ENCODE results near the gene ADAMTS19. TPM values are rescaled to one million over a fixed set of nuclear protein-coding genes. Genes with fewer than 3 reads are reported as not detected.

The ADAMTS19 gene
- polyA plus RNA-seq, 3 donors = not detected

DNA sequence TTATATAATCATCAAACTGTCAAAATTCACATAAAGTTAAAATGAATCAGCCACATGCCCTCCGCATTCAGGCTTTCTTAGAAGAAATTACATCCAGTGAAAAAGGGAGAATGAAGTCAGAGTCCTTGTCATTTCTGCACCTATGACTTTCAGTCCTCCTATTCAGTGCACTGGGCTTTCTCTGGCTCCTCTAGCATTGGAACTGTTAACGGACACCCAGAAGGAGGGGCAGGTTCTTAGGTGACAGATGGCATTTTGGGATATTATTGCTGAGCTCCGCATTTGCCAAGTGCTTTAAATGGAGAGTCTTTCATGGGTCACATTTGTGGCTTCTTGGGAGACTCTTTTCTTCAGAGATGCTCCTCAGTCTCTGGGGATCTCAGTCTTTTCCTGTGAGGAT lies 40.0 kb downstream of the ADAMTS19 start:
- Histone ChIP-seq H3K9me3 (replicated peaks in 1 of 2; ENCODE audit: control insufficient read depth in 1 of 2, insufficient read depth in 1 of 2, low read length in 2 of 2) (no peaks in the 10 kb centered on the region), H3K79me2 (ENCODE audit: insufficient read depth, low read length) (no peaks in the 10 kb centered on the region), H3K4me1 (ENCODE audit: control insufficient read depth in 1 of 2, insufficient read depth in 2 of 2, low read length in 2 of 2) (no peaks in the 10 kb centered on the region), H3K4me3 (replicated peaks in 1 of 3; ENCODE audit: low read depth in 2 of 3, low read length in 3 of 3) (no peak overlapping the region), H4K20me1 (ENCODE audit: insufficient read depth, low read length) (no peaks in the 10 kb centered on the region), H3K9ac (ENCODE audit: insufficient read depth, low read length, poor library complexity, severe bottlenecking) (no peak overlapping the region), H3K4me2 (replicated peaks; ENCODE audit: extremely low read depth, low read length, poor library complexity, severe bottlenecking) (no peak overlapping the region), H2AFZ (ENCODE audit: insufficient read depth, low read depth, low read length, poor library complexity, severe bottlenecking) (no peak overlapping the region), H3K27ac (ENCODE audit: low read depth in 1 of 2, low read length in 2 of 2) (no peak overlapping the region), H3K36me3 (replicated peaks in 1 of 2; ENCODE audit: control insufficient read depth in 1 of 2, insufficient read depth in 2 of 2, low read length in 2 of 2) (no peaks in the 10 kb centered on the region), H3K27me3 (ENCODE audit: control insufficient read depth in 2 of 2, insufficient read depth in 2 of 2, low read length in 2 of 2) (no peaks in the 10 kb centered on the region)
- Mint-ChIP-seq H3K27me3 (ENCODE audit: low read depth in 3 of 3) (peaks cover 0 to 2% (median 0%) of the 10 kb centered on the region in 3 donors), H3K27ac (no peak overlapping the region), H3K4me1 (no peaks in the 10 kb centered on the region), H3K9me3 (peaks cover 0 to 3% (median 0%) of the 10 kb centered on the region in 7 donors), H3K36me3 (no peaks in the 10 kb centered on the region), H3K4me3 (no peak overlapping the region)
- TF ChIP-seq, protein P1, sequence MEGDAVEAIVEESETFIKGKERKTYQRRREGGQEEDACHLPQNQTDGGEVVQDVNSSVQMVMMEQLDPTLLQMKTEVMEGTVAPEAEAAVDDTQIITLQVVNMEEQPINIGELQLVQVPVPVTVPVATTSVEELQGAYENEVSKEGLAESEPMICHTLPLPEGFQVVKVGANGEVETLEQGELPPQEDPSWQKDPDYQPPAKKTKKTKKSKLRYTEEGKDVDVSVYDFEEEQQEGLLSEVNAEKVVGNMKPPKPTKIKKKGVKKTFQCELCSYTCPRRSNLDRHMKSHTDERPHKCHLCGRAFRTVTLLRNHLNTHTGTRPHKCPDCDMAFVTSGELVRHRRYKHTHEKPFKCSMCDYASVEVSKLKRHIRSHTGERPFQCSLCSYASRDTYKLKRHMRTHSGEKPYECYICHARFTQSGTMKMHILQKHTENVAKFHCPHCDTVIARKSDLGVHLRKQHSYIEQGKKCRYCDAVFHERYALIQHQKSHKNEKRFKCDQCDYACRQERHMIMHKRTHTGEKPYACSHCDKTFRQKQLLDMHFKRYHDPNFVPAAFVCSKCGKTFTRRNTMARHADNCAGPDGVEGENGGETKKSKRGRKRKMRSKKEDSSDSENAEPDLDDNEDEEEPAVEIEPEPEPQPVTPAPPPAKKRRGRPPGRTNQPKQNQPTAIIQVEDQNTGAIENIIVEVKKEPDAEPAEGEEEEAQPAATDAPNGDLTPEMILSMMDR (IDR thresholded peaks at IDR 0.05) = no peak
- DNase-seq = no peak
- WGBS (ENCODE audit: insufficient coverage) = 100% methylated on average over 2 of the region's 3 CpGs
- intact Hi-C loops (cut with micrococcal nuclease) = no loop called here

DNA sequence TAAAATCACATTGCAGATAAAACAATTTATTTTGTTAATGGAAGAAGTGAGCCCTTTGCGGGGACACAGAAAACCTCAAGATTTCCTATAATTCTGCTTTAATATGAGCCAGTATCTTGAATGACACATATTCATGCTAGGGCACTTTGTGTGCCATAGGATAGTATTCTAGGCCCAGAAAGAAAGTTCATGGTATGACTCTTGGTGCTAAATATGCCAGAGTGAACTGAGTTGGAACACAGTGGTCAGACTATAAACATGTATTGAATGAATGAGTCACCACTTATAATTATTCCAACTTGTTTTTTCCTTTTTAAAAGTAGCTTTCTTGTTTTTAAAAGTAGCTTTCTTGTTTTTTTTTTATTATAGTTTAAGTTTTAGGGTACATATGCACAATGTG lies 46.0 kb downstream of the ADAMTS19 start:
- no peaks in the 10 kb centered on the region for H3K36me3 Mint-ChIP-seq

More for the DNA sequence above, 46.0 kb downstream of the ADAMTS19 start:
- DNase-seq = no peak
- Histone ChIP-seq H3K27ac (ENCODE audit: low read depth in 1 of 2, low read length in 2 of 2) (no peak overlapping the region), H3K9ac (ENCODE audit: insufficient read depth, low read length, poor library complexity, severe bottlenecking) (no peak overlapping the region), H3K9me3 (replicated peaks in 1 of 2; ENCODE audit: control insufficient read depth in 1 of 2, insufficient read depth in 1 of 2, low read length in 2 of 2) (no peaks in the 10 kb centered on the region), H3K27me3 (ENCODE audit: control insufficient read depth in 2 of 2, insufficient read depth in 2 of 2, low read length in 2 of 2) (no peaks in the 10 kb centered on the region), H4K20me1 (ENCODE audit: insufficient read depth, low read length) (no peaks in the 10 kb centered on the region), H3K4me2 (replicated peaks; ENCODE audit: extremely low read depth, low read length, poor library complexity, severe bottlenecking) (no peak overlapping the region), H3K4me1 (ENCODE audit: control insufficient read depth in 1 of 2, insufficient read depth in 2 of 2, low read length in 2 of 2) (no peaks in the 10 kb centered on the region), H2AFZ (ENCODE audit: insufficient read depth, low read depth, low read length, poor library complexity, severe bottlenecking) (no peak overlapping the region), H3K79me2 (ENCODE audit: insufficient read depth, low read length) (no peaks in the 10 kb centered on the region), H3K4me3 (replicated peaks in 1 of 3; ENCODE audit: low read depth in 2 of 3, low read length in 3 of 3) (no peak overlapping the region), H3K36me3 (replicated peaks in 1 of 2; ENCODE audit: control insufficient read depth in 1 of 2, insufficient read depth in 2 of 2, low read length in 2 of 2) (no peaks in the 10 kb centered on the region)
- no peak overlapping the region for H3K4me3 Mint-ChIP-seq
- intact Hi-C loops (cut with micrococcal nuclease) = no loop called here
- no peak overlapping the region for H3K27ac Mint-ChIP-seq
- no peaks in the 10 kb centered on the region for H3K27me3 Mint-ChIP-seq (ENCODE audit: low read depth in 3 of 3)
- peaks cover 0 to 3% (median 0%) of the 10 kb centered on the region in 7 donors for H3K9me3 Mint-ChIP-seq
- TF ChIP-seq, protein P1 (IDR thresholded peaks at IDR 0.05) = no peak
- H3K4me1 Mint-ChIP-seq = no peaks in the 10 kb centered on the region
- no CpG with 5 or more reads among the region's 1 CpG for WGBS (ENCODE audit: insufficient coverage)

All from CD14-positive monocyte (primary cell).